ENCODE results near the gene UBASH3A.

UBASH3A gene

GRCh38 chr21:42471206-42471605, 67.5 kb downstream of the UBASH3A start:
- DNase-seq = no peak

- DNase-seq = no peak
These were observed 68.1 kb downstream of the UBASH3A start for GRCh38 chr21:42471716-42472330.

- DNase-seq = no peak
These were observed 68.8 kb downstream of the UBASH3A start for GRCh38 chr21:42472521-42472920.

- no peak for DNase-seq
These were observed 69.9 kb downstream of the UBASH3A start for GRCh38 chr21:42473498-42474042.

- peak; percentile 43 to 72 (median 67) for DNase-seq
These were observed 70.5 kb downstream of the UBASH3A start for GRCh38 chr21:42474043-42474831.

- no peak for DNase-seq
These were observed 71.3 kb downstream of the UBASH3A start for GRCh38 chr21:42475036-42475435.

GRCh38 chr21:42475526-42476387, 72.1 kb downstream of the UBASH3A start:
- DNase-seq = no peak

GRCh38 chr21:42476388-42477331, 73.0 kb downstream of the UBASH3A start:
- DNase-seq = no peak

GRCh38 chr21:42478504-42478903, 74.8 kb downstream of the UBASH3A start:
- no peak for DNase-seq

GRCh38 chr21:42479582-42479981, 75.9 kb downstream of the UBASH3A start:
- no peak for DNase-seq

- DNase-seq = no peak
These were observed 77.0 kb downstream of the UBASH3A start for GRCh38 chr21:42480736-42481135.

GRCh38 chr21:42481169-42481568, 77.5 kb downstream of the UBASH3A start:
- no peak for DNase-seq

- no peak for DNase-seq
These were observed 81.3 kb downstream of the UBASH3A start for GRCh38 chr21:42484966-42485365.

- DNase-seq = no peak
These were observed 82.4 kb downstream of the UBASH3A start for GRCh38 chr21:42486072-42486471.

- no peak for DNase-seq
These were observed 82.8 kb downstream of the UBASH3A start for GRCh38 chr21:42486531-42486930.

- DNase-seq = no peak
These were observed 85.4 kb downstream of the UBASH3A start for GRCh38 chr21:42489006-42489563.

- DNase-seq = no peak
These were observed 86.3 kb downstream of the UBASH3A start for GRCh38 chr21:42489991-42490390.

- no peak for DNase-seq
These were observed 87.0 kb downstream of the UBASH3A start for GRCh38 chr21:42490720-42491119.

- no peak for DNase-seq
These were observed 87.6 kb downstream of the UBASH3A start for GRCh38 chr21:42491328-42491727.

- no peak for DNase-seq
These were observed 88.5 kb downstream of the UBASH3A start for GRCh38 chr21:42492201-42492600.
